ENCODE results near the gene COL18A1. TPM values are rescaled to one million over a fixed set of nuclear protein-coding genes. Genes with fewer than 3 reads are reported as not detected.
"Not testable (repeated sequence)": the region's sequence is repeated elsewhere in the genome, so short reads cannot be mapped to it uniquely, and the experiment has no call there.

Gene COL18A1
- polyA plus RNA-seq, 3 donors = 0.80 to 4.1 (median 1.1) TPM

GRCh38 chr21:45560106-45561021, 155.4 kb downstream of the COL18A1 start:
- Histone ChIP-seq H3K9me3 (replicated peaks in 1 of 2; ENCODE audit: control insufficient read depth in 1 of 2, insufficient read depth in 1 of 2, low read length in 2 of 2) (no peaks in the 10 kb centered on the region), H3K4me2 (replicated peaks; ENCODE audit: extremely low read depth, low read length, poor library complexity, severe bottlenecking) (no peak overlapping the region), H3K27ac (ENCODE audit: low read depth in 1 of 2, low read length in 2 of 2) (no peak overlapping the region), H3K9ac (ENCODE audit: insufficient read depth, low read length, poor library complexity, severe bottlenecking) (no peak overlapping the region), H4K20me1 (ENCODE audit: insufficient read depth, low read length) (no peaks in the 10 kb centered on the region), H3K4me1 (ENCODE audit: control insufficient read depth in 1 of 2, insufficient read depth in 2 of 2, low read length in 2 of 2) (peaks cover 5 to 7% of the 10 kb centered on the region in 2 donors), H3K36me3 (replicated peaks in 1 of 2; ENCODE audit: control insufficient read depth in 1 of 2, insufficient read depth in 2 of 2, low read length in 2 of 2) (no peaks in the 10 kb centered on the region), H3K79me2 (ENCODE audit: insufficient read depth, low read length) (no peaks in the 10 kb centered on the region), H3K4me3 (replicated peaks in 1 of 3; ENCODE audit: low read depth in 2 of 3, low read length in 3 of 3) (no peak overlapping the region), H3K27me3 (ENCODE audit: control insufficient read depth in 2 of 2, insufficient read depth in 2 of 2, low read length in 2 of 2) (peaks cover 8 to 17% of the 10 kb centered on the region in 2 donors), H2AFZ (ENCODE audit: insufficient read depth, low read depth, low read length, poor library complexity, severe bottlenecking) (no peak overlapping the region)
- TF ChIP-seq CTCF (IDR thresholded peaks at IDR 0.05) = no peak
- no peak overlapping the region for H3K4me3 Mint-ChIP-seq
- H3K27ac Mint-ChIP-seq = no peak overlapping the region
- H3K4me1 Mint-ChIP-seq = peaks cover 3% of the 10 kb centered on the region
- peaks cover 17 to 49% (median 27%) of the 10 kb centered on the region in 3 donors for H3K27me3 Mint-ChIP-seq (ENCODE audit: low read depth in 3 of 3)
- H3K9me3 Mint-ChIP-seq = peaks cover 0 to 2% (median 0%) of the 10 kb centered on the region in 7 donors
- no peaks in the 10 kb centered on the region for H3K36me3 Mint-ChIP-seq
- WGBS (ENCODE audit: insufficient coverage) = 89% methylated on average over 26 of the region's 30 CpGs
- DNase-seq = no peak
- intact Hi-C loops (cut with micrococcal nuclease) = no loop called here

- H3K9me3 ChIP-seq (replicated peaks in 1 of 2; ENCODE audit: control insufficient read depth in 1 of 2, insufficient read depth in 1 of 2, low read length in 2 of 2); H3K9ac ChIP-seq (ENCODE audit: insufficient read depth, low read length, poor library complexity, severe bottlenecking); H3K4me3 ChIP-seq (replicated peaks in 1 of 3; ENCODE audit: low read depth in 2 of 3, low read length in 3 of 3); H3K27ac Mint-ChIP-seq; H3K4me2 ChIP-seq (replicated peaks; ENCODE audit: extremely low read depth, low read length, poor library complexity, severe bottlenecking); H3K4me1 ChIP-seq (ENCODE audit: control insufficient read depth in 1 of 2, insufficient read depth in 2 of 2, low read length in 2 of 2); H3K4me3 Mint-ChIP-seq; DNase-seq; intact Hi-C loops (cut with micrococcal nuclease); H4K20me1 ChIP-seq (ENCODE audit: insufficient read depth, low read length); H3K79me2 ChIP-seq (ENCODE audit: insufficient read depth, low read length); H3K4me1 Mint-ChIP-seq; H3K36me3 Mint-ChIP-seq; H3K27ac ChIP-seq (ENCODE audit: low read depth in 1 of 2, low read length in 2 of 2); H3K36me3 ChIP-seq (replicated peaks in 1 of 2; ENCODE audit: control insufficient read depth in 1 of 2, insufficient read depth in 2 of 2, low read length in 2 of 2); H2AFZ ChIP-seq (ENCODE audit: insufficient read depth, low read depth, low read length, poor library complexity, severe bottlenecking); H3K9me3 Mint-ChIP-seq: not testable (repeated sequence)
- WGBS (ENCODE audit: insufficient coverage) = 100% methylated on average over 2 of the region's 8 CpGs
- H3K27me3 ChIP-seq (ENCODE audit: control insufficient read depth in 2 of 2, insufficient read depth in 2 of 2, low read length in 2 of 2) = peaks cover 8 to 21% of the 10 kb centered on the region in 2 donors
- H3K27me3 Mint-ChIP-seq (ENCODE audit: low read depth in 3 of 3) = peaks cover 20 to 50% (median 29%) of the 10 kb centered on the region in 3 donors
Measured at GRCh38 chr21:45561241-45561640, 156.3 kb downstream of the COL18A1 start.

All from CD14-positive monocyte (primary cell).